Motor neuron (in vitro differentiated cells): ENCODE measurements around the gene LEMD2. TPM values are rescaled to one million over a fixed set of nuclear protein-coding genes. Genes with fewer than 3 reads are reported as not detected.
A peak's percentile ranks its signal among the peaks of the same experiment; 100 is the strongest.

Source experiments
- ATAC-seq, 8 experiments: fragments of 200-7000 bp; cut with Tn5 transposase; replicated peaks in 6 of 8; 2 replicates each; pipeline ENCODE4 v1.8.0; 2021; ENCODE audit warnings: mild to moderate bottlenecking in 8 of 8, moderate library complexity in 8 of 8
- H3K27ac ChIP-seq, 2 donors: fragments of 250-450 bp; sonication (Bioruptor Pico); 2 replicates each; pipeline ENCODE4 v1.9.0; 2021; ENCODE audit warnings: antibody characterized with exemption in 2 of 2, mild to moderate bottlenecking in 2 of 2, moderate library complexity in 1 of 2
- H3K4me1 ChIP-seq, 2 donors: fragments of 250-450 bp; sonication (Bioruptor Pico); replicated peaks in 1 of 2; 2 replicates each; pipeline ENCODE4 v1.6.1; 2021; ENCODE audit warnings: antibody characterized with exemption in 2 of 2, mild to moderate bottlenecking in 2 of 2, moderate library complexity in 1 of 2
- H3K4me3 ChIP-seq, 5 donors: fragments of 250-450 bp; sonication (Bioruptor Pico); 2 replicates each; pipeline ENCODE4 v1.9.0; 2021; ENCODE audit warnings: antibody characterized with exemption in 5 of 5, mild to moderate bottlenecking in 5 of 5, moderate library complexity in 4 of 5
- WGBS, 10 experiments: fragments of 450-650 bp; shearing (Covaris generic); methylation state at CpG; one replicate each; pipeline ENCODE4 v1.0.0; 2022; 5-methylcytosine and 5-hydroxymethylcytosine counted together
- in situ Hi-C, 9 experiments: fragments of 400-800 bp; cut with MboI; loops; one replicate each; pipeline ENCODE4 v1.15.0; 2021; ENCODE audit warnings: low sequenced_read_pairs in 9 of 9, low pct_unique_long_range_greater_than_20kb in 2 of 9; ENCODE audit not compliant: unreplicated experiment in 9 of 9
- total RNA-seq, 8 experiments: library from RNA; unstranded; fragments of 300-600 nt; gene quantifications; 2 replicates each; pipeline versions ENCODE4 v1.2.3 to v1.2.4, GENCODE V29; 2022

The LEMD2 gene
- total RNA-seq, 8 experiments from 2014 or later: 31.1 to 59.4 (median 51.3) TPM

GRCh38 chr6:33785778-33786177, 3.2 kb downstream of the LEMD2 start:
- no peak overlapping the region for H3K27ac ChIP-seq
- in situ Hi-C loops: no loop called here
- 0 to 100% (median 6%) methylated on average over 1 to 3 of the region's 3 CpGs; no CpG with 5 or more reads in 2 of the 10 experiments for WGBS, 10 experiments
- H3K4me1 ChIP-seq: peaks cover 51 to 68% of the 10 kb centered on the region in 2 donors
- no peak overlapping the region for H3K4me3 ChIP-seq
- ATAC-seq: peak in 3 of 8 experiments; percentile 33 to 60 (median 47)

GRCh38 chr6:33784787-33785186, 4.1 kb downstream of the LEMD2 start:
- no peak overlapping the region for H3K27ac ChIP-seq
- no peak for ATAC-seq
- H3K4me3 ChIP-seq: no peak overlapping the region
- peaks cover 43 to 68% of the 10 kb centered on the region in 2 donors for H3K4me1 ChIP-seq
- in situ Hi-C loops: no loop called here
- WGBS, 10 experiments: 38 to 89% (median 72%) methylated on average over 2 to 9 of the region's 13 CpGs; no CpG with 5 or more reads in 2 of the 10 experiments

GRCh38 chr6:33783781-33784520, 5.0 kb downstream of the LEMD2 start:
- 80 to 100% (median 94%) methylated on average over 1 to 3 of the region's 10 CpGs; no CpG with 5 or more reads in 2 of the 10 experiments for WGBS, 10 experiments
- Histone ChIP-seq H3K4me1 (peaks cover 44 to 69% of the 10 kb centered on the region in 2 donors), H3K4me3 (no peak overlapping the region), H3K27ac (no peak overlapping the region)
- ATAC-seq: no peak
- in situ Hi-C loops: no loop called here

- ATAC-seq: no peak
- Histone ChIP-seq H3K27ac (no peak overlapping the region), H3K4me3 (no peak overlapping the region), H3K4me1 (peaks cover 40 to 79% of the 10 kb centered on the region in 2 donors)
- in situ Hi-C loops: no loop called here
- 100% methylated on average over 1 to 2 of the region's 5 CpGs; no CpG with 5 or more reads in 4 of the 10 experiments for WGBS, 10 experiments
These were observed 6.4 kb downstream of the LEMD2 start for GRCh38 chr6:33782561-33782960.

GRCh38 chr6:33781131-33781975, 7.6 kb downstream of the LEMD2 start:
- no peak overlapping the region for H3K4me3 ChIP-seq
- peak in 5 of 8 experiments; percentile 64 to 91 (median 68) for ATAC-seq
- 15 to 89% (median 64%) methylated on average over 1 to 10 of the region's 16 CpGs; no CpG with 5 or more reads in 1 of the 10 experiments for WGBS, 10 experiments
- peak overlapping the region; percentile 47 to 54 for H3K27ac ChIP-seq
- in situ Hi-C loops: no loop called here
- H3K4me1 ChIP-seq: peaks cover 31 to 79% of the 10 kb centered on the region in 2 donors

GRCh38 chr6:33779895-33780294, 9.0 kb downstream of the LEMD2 start:
- Histone ChIP-seq H3K4me3 (no peak overlapping the region), H3K27ac (no peak overlapping the region), H3K4me1 (peaks cover 25 to 66% of the 10 kb centered on the region in 2 donors)
- 20 to 100% (median 94%) methylated on average over 1 to 7 of the region's 14 CpGs; no CpG with 5 or more reads in 3 of the 10 experiments for whole genome bisulfite sequencing, 10 experiments
- ATAC-seq: no peak
- in situ Hi-C loops: no loop called here

GRCh38 chr6:33779290-33779689, 9.6 kb downstream of the LEMD2 start:
- Histone ChIP-seq H3K4me1 (peaks cover 25 to 64% of the 10 kb centered on the region in 2 donors), H3K27ac (no peak overlapping the region), H3K4me3 (no peak overlapping the region)
- ATAC-seq: peak in 4 of 8 experiments; percentile 18 to 30 (median 24)
- in situ Hi-C loops: no loop called here
- 53 to 88% (median 63%) methylated on average over 1 to 5 of the region's 7 CpGs; no CpG with 5 or more reads in 1 of the 10 experiments for WGBS, 10 experiments

- 52 to 100% (median 81%) methylated on average over 1 to 9 of the region's 12 CpGs; no CpG with 5 or more reads in 1 of the 10 experiments for WGBS, 10 experiments
- H3K27ac ChIP-seq: peak overlapping the region in 1 of 2 donors; percentile 82
- H3K4me3 ChIP-seq: no peak overlapping the region
- H3K4me1 ChIP-seq: peaks cover 25 to 64% of the 10 kb centered on the region in 2 donors
- no peak for ATAC-seq
- in situ Hi-C loops: no loop called here
These were observed 10.3 kb downstream of the LEMD2 start for GRCh38 chr6:33778444-33779121.

GRCh38 chr6:33777398-33778388, 11.2 kb downstream of the LEMD2 start:
- Histone ChIP-seq H3K4me3 (no peak overlapping the region), H3K4me1 (peaks cover 25 to 64% of the 10 kb centered on the region in 2 donors), H3K27ac (peak overlapping the region; percentile 49 to 82)
- WGBS, 10 experiments: 51 to 100% (median 80%) methylated on average over 1 to 12 of the region's 25 CpGs; no CpG with 5 or more reads in 1 of the 10 experiments
- in situ Hi-C loops: no loop called here
- ATAC-seq: peak in 3 of 8 experiments; percentile 58 to 69 (median 65)

GRCh38 chr6:33776764-33777163, 12.2 kb downstream of the LEMD2 start:
- 91 to 100% (median 96%) methylated on average over 1 to 5 of the region's 13 CpGs; no CpG with 5 or more reads in 6 of the 10 experiments for WGBS, 10 experiments
- ATAC-seq: no peak
- Histone ChIP-seq H3K27ac (peak overlapping the region in 1 of 2 donors; percentile 82), H3K4me3 (no peak overlapping the region), H3K4me1 (peaks cover 24 to 62% of the 10 kb centered on the region in 2 donors)
- in situ Hi-C loops: no loop called here

GRCh38 chr6:33776186-33776585, 12.7 kb downstream of the LEMD2 start:
- ATAC-seq: no peak
- in situ Hi-C loops: no loop called here
- H3K4me1 ChIP-seq: peaks cover 22 to 61% of the 10 kb centered on the region in 2 donors
- 80 to 100% (median 100%) methylated on average over 1 to 4 of the region's 4 CpGs; no CpG with 5 or more reads in 4 of the 10 experiments for WGBS, 10 experiments
- no peak overlapping the region for H3K4me3 ChIP-seq
- no peak overlapping the region for H3K27ac ChIP-seq
